BJ (cell line): ENCODE data around the gene CTSZ. TPM values are rescaled to one million over a fixed set of nuclear protein-coding genes. Genes with fewer than 3 reads are reported as not detected.

Experiments used
- CTCF ChIA-PET: fragments of 350-600 bp; formaldehyde crosslinking; extraction: SDS; loops from one replicate; lab custom pipeline; 2021; ENCODE audit warnings: antibody characterized with exemption, inconsistent platforms; lab: Yijun Ruan, JAX
- POLR2A ChIA-PET: fragments of 300-600 bp; sonication (Branson Sonifier 250); formaldehyde crosslinking; extraction: SDS; loops from one replicate; lab custom pipeline; 2021; ENCODE audit warnings: antibody characterized with exemption; lab: Charles Lee
- DNase-seq: peaks from one replicate; pipeline ENCODE4 v3.0.0-alpha.2; 2011; ENCODE audit warnings: low read depth
- H3K27me3 ChIP-seq: 2 replicates; pipeline ENCODE4 v1.6.0; 2011; ENCODE audit warnings: low read length; ENCODE audit not compliant: control insufficient read depth, insufficient read depth
- H3K36me3 ChIP-seq: 2 replicates; pipeline ENCODE4 v1.5.1; 2011; ENCODE audit warnings: low read length; ENCODE audit not compliant: control insufficient read depth, insufficient read depth
- H3K4me3 ChIP-seq: 2 replicates; pipeline ENCODE4 v1.5.1; 2011; ENCODE audit warnings: low read depth, mild to moderate bottlenecking, control low read depth, low read length
- CTCF ChIP-seq: IDR thresholded peaks from 2 replicates; pipeline ENCODE4 v1.5.1; 2011; ENCODE audit warnings: low read depth, mild to moderate bottlenecking, control low read depth, inconsistent platforms, low read length, moderate library complexity; ENCODE audit not compliant: insufficient read depth
- polyA plus RNA-seq: library from polyadenylated mRNA; depleted of rRNA; stranded (reverse); fragments of >200 nt; gene quantifications from 2 replicates; pipeline ENCODE4 v1.2.3, GENCODE V29; 2011

Gene CTSZ
- polyA plus RNA-seq, 1 experiment = 288 TPM

GRCh38 chr20:59017493-59018231 lies 10.6 kb upstream of the CTSZ start:
- no peak for DNase-seq
- TF ChIP-seq CTCF = no peak
- Histone ChIP-seq H3K36me3 (no peaks in the 10 kb centered on the region; the same call in 1 of the 2 replicates), H3K4me3 (no peak overlapping the region), H3K27me3 (no peaks in the 10 kb centered on the region)
- POLR2A ChIA-PET = no interaction called here
- CTCF ChIA-PET = interaction anchor here (1.0 to 1.2 kb wide), 2 partner anchors 14 to 146 kb away, joined by 3 read pairs; partner anchors contain the start of gene ATP5F1E

GRCh38 chr20:59016795-59017492 lies 9.9 kb upstream of the CTSZ start:
- no peaks in the 10 kb centered on the region for H3K27me3 ChIP-seq
- no peaks in the 10 kb centered on the region; the same call in 1 of the 2 replicates for H3K36me3 ChIP-seq
- POLR2A ChIA-PET = no interaction called here
- no peak for TF ChIP-seq CTCF
- DNase-seq = no peak
- CTCF ChIA-PET = interaction anchor here (1.0 to 1.2 kb wide), 2 partner anchors 15 to 145 kb away, joined by 3 read pairs; partner anchors contain the start of gene ATP5F1E
- no peak overlapping the region for H3K4me3 ChIP-seq

- Histone ChIP-seq H3K4me3 (no peak overlapping the region), H3K36me3 (no peaks in the 10 kb centered on the region; the same call in 1 of the 2 replicates), H3K27me3 (no peaks in the 10 kb centered on the region)
- ChIA-PET CTCF (interaction anchor here (0.8 to 1.2 kb wide), 2 partner anchors 8 to 16 kb away, joined by 3 to 4 read pairs; partner anchors contain the start of gene ATP5F1E), POLR2A (no interaction called here)
- TF ChIP-seq CTCF = no peak
- no peak for DNase-seq
Measured at GRCh38 chr20:59015812-59016711, 9.0 kb upstream of the CTSZ start.

GRCh38 chr20:59015411-59015810 lies 8.4 kb upstream of the CTSZ start:
- TF ChIP-seq CTCF = no peak
- no peak overlapping the region for H3K4me3 ChIP-seq
- no peaks in the 10 kb centered on the region for H3K27me3 ChIP-seq
- no peak for DNase-seq
- ChIA-PET POLR2A (no interaction called here), CTCF (interaction anchor here (0.8 kb wide), 1 partner anchor 9 kb away, joined by 4 read pairs; no protein-coding TSS in a partner anchor)
- no peaks in the 10 kb centered on the region; the same call in 1 of the 2 replicates for H3K36me3 ChIP-seq
